ENCODE measurements around the gene FARP1.

The FARP1 gene

DNA sequence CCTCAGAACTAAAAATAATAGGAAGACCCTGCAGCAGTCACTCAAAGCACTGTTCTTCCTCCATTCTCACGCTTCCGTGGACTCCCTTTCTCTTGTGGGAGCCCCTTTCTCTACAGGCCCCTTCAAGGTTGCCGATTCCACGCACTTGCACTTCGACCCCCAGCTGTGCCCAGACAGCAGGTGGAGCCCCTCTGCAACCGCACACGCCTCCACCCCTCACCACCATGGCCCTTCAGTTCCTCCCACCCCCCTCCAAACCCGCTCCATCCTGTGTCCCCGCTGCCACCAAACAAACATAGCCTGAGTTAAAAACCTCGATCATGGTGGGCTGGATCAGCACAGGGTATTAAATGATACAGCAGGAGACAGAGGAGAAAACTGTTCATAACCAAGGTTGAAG is 331.4 kb downstream of the FARP1 start:
- DNase-seq = no peak

DNA sequence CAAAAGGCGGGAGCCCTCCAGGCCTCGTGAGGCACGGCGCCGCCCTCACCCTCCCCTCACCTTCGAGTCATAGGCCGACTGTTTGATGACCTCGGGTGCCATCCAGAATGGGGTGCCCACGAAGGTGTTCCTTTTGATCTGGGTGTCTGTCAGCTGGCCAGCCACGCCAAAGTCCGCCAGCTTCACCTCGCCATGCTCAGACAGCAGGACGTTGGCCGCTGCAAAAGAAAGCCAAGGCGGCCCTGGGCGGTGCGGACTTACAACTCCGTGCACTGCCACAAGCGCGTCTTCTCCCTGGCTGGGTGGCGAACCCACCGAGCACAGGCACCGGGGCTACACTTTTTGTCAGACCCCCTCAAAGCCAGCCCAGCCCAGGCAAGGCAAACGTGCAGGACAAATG is 331.9 kb downstream of the FARP1 start:
- DNase-seq = no peak

DNA sequence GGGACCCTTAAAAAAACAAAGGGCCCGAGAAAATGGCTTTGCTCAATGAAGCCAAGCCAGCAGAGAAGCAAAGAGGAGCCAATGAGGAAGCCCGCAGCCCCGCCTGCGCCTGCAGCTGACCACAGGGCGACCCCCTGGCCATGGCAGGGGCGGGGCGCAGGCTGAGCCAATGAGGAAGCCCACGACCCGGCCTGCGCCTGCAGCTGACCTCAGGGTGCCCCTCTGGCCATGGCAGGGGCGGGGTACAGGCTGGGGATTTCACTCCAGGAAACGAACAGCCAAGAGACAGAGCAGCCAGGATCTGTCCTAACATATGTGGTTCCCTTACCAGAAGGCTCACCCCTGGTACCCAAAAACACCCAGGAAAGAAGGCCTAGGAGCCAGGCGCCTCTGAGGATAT is 332.6 kb downstream of the FARP1 start:
- no peak for DNase-seq

DNA sequence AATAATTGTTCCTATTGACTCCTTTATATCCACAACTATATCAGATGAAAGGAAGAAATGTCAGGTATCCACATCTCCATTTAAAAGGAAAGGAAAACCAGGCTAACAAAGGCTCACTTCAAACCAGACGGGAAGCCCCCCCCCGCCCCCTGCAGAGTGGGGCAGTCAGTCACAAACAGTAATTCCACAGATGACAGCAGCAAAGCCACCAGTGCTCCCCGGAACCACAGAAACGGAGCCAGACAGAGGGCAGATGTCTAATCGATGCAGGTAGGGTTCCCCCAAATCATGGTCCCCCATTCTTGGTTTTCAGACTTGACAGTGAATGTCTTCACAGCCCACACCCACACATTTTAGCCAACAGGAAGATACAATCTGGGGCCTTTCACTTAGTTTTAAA is 333.2 kb downstream of the FARP1 start:
- DNase-seq = peak; percentile 32

DNA sequence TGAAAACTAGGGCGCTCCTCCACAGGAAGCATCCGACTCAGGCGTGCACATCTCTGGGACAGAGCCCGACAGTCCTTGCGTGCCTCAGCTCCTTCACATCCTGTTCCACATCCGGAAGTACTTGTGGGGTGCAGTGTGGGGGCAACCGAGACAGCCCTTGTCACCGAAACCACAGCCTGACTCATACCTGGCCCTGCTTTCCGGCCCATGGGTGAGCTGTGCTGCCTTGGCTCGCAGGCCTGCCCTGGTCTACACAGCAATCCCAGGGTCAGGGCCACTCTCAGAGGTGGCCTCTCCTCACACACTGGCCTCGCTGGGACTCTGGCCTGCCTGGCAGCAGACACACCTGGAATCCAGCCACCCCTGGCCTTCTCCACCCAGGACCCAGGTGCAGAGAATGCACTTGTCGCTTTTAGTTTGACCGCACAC is 333.7 kb downstream of the FARP1 start:
- peak; percentile 77 for DNase-seq

DNA sequence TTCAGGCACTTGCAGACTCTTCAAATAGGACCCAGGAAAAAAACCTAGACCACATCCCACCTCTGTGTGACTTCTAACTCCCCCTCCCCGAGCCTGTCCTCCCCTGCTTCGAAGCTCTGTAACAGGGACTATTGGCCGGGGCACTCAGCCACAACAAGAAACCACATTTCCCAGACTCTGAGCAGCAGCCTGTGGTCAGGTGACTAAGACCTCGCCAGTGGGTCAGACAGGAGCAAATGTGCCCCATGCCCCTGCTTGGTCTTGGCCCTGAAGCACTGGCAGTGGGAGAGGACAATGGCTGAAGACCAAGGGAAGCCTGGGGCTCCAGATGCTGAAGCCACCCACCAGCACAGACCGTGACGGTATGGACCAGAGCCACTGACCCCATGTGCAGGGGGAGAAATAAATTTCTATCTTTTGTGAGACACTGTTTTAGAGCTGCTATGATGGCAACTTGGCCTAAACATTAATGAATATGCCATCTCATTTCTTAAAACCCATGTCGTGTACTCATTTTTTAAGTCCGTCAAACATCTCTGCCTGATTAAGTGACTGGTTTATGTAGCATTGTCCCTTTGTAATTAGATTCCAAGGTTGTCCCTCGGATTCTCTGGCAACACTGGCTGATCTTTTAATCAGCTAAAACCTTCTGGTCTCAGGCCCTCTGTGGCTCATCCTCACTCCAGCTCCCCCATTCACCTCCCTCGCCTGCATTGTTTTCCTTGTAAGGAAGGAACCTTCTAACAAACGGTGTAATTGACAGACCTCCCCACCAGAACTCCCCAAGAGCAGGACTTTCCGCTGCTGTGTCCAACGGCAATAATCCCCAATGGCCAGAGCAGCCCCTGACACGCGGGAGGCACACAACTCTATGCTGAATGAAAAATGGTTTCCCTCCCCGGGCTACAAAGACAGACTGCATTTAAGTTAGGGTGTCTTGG is 335.6 kb downstream of the FARP1 start:
- DNase-seq = no peak

DNA sequence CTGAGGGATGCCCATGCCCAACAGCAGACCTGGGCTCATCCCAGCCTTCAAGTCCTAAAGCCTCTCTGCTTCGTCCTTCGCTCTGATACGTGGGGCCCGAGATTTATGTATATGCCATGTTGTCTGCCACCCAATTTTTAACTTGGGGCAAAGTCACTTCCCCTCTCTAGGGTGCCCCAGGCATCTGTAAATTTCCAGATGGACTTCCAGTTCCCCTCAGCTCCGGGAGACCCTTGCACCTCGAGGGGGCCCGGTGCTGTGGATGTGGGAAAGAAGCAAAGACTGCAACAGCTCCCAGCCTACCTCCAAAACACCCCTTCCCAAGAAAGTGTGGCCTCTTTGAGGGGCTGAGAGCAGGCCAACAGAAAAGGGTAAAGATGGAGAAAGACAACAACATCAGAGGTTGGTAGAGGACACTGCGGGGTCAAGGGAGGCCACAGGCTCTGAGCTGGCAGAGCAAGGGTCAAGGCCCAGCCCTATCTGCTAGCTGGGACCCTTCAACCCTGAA is 336.7 kb downstream of the FARP1 start:
- DNase-seq = no peak

DNA sequence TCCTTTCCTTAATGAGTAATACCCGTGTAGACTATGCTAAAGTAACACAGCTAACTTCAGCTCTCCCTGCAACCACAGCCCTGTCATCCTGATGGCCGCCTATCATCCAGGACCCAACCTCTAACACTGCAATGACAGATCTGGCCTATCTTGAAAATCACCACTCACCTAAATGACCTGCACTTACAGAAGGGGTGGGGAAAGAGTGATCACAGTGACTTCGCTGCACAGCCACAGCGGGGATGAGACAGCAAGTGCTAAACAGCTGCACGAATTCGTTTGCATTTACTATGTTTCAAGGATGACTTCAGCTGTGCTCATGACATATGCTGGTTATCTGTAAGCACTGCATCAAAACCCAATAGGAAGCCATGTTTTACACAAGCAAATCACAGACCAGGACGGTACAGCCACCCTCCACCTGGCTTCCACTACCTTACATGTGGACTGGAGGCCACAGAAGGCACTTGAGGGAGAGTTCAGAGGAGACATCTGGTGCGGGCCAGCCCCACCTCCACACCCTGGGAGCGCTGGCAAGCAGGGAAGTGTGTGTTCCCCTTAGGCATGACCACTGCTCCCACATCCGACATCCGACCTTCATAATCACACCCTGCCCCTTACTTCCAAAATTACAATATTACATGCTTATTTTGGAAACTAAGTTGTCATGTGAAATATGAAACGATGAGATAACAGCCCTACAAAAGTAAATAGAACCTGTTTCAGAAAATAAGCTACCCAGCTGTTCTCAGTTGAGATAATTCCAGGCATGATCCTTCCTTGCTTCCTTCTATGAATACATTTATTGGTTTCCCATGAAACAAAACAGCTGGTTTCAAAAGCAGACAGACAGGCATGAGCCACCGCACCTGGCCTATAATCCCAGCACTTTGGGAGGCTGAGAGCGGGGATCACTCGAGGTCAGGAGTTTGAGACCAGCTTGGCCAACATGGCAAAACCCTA is 338.3 kb downstream of the FARP1 start:
- no peak for DNase-seq

DNA sequence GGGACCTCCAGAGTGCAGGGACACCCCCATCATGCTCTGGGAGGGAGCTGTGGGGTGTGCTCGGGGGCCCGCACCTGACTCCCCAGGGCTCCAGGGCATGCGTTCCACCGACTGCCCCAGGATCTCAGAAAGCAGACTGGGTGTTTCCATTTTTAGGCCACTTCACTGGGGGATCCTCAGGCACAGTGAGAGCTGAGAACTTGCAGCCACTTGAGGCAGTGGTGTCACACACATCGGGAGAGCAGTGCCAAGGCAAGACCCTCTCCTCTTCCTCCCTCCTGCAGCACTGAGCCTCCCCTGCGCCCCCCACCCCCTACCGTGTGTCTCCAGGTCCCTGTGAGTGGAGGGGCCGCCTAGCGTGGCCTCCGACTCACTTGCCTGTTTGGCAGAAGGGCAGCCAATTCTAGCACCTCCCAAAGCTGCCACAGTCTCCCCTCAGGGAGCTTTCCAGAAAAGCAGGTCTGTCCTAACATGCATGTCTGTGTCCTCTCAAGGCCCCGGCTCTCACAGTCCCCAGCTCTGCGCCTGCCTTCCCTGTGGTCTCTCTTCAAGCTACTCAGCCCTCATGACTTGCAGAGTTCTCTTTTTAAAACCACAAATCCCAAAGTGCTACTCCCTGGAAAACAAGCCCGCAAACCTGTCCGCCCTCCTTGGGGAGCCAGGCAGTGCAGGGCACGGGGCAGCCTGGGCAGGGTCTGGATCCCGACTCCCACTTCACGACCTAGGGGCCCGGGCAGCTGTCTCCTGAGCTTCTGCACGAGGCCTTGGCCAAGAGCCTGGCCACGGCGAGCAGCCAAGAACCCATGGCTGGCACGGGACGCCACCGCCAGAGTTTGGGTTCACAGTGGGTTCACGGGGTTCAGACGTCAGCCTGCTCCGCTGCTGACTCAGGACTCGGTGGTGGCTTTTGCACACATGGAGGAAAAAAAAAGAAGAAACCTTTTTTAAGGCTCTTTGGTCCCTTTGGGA is 339.9 kb downstream of the FARP1 start:
- DNase-seq = no peak

DNA sequence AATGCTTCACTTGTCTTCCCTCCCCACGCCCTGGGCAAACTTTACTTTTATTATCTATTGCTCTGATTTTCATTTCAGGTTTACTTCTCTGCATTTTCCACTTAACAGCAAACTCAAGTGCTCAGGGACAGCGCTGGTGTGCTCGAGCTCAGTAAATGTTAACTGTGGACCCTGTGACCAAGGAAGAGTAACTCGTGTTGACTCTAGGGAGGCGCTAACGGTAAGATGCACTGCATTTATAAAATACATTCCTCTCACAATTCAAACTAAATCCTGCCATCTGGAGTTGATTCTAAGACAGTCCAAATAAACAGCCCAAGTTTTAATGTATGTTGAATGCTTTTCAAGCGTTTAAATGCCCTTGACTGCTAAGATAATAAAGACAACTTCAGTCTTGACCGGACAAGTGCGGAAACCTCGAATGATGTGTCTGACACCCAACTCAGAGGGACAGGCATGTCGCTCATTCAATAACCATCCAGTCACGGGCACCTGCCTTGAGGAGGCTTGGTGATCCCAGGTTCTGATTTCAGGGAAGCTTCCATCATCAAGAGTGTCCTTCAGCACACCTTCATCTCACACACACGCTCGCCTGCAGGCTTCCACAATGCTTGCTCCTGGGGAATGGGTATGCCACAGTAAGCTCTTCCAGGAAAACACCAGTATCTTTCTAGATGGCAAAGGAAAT is 340.9 kb downstream of the FARP1 start:
- DNase-seq = no peak

DNA sequence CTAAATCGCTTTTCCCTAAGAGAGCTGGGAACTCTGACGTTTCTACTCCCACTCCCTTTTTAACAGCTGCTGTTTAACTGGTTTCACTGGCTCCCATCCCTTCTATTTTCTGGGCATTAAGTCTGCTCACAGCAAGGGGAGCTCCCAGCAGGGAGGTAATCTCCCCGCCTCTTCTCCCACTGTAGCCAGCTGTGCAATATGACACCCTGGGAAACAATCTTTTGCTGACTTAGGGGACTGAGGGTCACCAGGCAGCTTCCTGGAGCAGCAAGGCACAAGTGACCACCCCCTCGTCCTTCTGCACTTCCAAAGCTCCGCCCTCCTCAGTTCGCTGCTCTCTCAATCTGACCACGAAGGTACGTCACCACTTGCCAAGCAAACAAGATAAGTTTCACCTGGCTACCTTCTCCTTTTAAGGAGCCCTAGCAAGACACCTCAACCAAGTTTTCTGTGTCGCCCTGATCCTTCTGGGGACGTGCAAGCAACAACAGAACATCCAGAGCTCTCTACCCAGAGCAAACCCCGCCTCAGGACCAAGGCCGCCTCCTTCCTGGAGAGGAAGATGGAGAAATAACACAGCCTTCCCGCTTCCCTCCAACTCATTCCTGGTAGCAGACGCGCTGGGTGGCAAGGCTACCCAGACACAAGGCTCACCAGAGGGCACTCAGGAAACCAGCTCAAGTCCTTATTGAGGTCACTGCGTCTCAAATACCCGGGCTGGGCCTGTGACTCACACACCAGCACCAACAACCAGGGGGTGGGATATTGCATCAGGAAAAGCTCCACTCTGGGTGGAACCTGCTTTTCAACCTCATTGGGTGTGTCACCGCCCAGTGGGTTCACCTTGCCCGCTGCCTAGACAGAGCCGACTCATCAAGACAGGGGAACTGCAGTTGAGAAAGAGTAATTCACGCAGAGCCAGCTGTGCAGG is 341.7 kb downstream of the FARP1 start:
- peak; percentile 46 for DNase-seq

DNA sequence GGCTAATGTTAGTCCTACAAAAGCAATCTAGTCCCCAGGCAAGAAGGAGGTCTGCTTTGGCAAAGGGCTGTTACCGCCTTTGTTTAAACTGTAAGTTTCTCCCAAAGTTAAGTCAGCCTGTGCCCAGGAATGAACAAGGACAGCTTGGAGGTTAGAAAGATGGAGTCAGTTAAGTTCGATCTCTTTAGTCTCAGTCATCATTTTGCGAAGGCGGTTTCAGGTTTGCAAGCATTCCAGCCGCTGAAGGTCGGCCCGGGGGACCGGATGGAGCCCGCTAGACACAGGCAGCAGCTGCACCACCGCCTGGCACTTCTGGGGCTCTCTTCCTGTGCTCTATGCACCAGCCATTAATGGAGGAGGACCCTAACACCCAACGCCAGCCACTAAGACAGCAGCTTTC is 342.7 kb downstream of the FARP1 start:
- no peak for DNase-seq

DNA sequence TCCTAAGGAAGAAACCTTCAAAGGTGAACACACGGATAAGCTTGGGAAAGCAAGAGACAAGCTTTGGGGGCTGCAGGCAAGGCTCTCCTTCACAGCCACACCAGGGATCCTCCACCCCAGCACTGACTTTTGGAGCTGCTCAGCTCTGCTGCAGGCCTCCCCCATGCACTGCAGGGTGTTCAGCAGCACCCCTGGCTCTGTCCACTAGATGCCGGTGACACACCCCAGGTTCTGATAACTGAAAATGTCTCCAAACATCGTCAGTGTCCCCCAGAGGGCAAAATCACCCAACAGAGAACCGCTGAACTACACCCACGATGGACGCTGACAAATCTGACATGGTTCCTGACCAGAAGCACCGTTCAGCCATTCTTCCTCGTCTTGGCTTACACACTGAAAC is 343.5 kb downstream of the FARP1 start:
- DNase-seq = no peak

DNA sequence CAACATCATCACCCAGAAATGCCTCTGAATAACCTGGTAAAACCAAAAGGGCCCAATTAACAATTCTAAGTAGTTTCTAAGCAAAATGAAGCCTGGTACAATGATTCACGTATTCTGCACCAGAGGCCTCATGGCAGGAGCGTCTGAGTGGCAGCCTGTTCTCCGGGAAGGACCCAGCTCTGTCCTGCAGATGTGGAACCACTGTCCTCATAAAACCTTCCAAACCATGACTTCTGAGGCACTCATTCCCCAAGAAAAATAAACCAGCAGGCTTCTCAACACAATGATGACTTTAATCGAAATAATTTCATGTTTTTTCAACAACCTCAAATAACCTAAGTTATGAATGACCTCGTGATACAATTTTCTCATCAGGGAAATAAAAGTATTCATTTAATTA is 344.1 kb downstream of the FARP1 start:
- DNase-seq = no peak

DNA sequence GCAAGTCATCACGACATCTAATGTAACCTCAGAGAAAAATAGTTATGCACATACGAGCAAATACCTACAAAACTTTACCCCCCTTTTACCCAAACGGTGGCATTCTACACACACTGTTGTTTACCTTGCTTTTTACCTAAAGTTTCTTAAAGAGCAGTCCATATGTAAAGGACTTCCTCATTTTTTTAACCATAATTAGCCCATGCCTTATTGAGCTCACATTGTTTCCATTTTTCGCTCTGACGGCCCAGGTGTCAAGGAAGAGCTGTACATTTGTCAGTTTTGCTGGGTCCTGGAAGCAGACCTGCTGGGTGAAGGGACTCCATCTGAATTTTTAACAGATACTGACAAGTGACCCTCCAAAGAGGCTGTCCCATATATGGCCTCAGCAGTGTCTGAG is 344.6 kb downstream of the FARP1 start:
- DNase-seq = no peak

DNA sequence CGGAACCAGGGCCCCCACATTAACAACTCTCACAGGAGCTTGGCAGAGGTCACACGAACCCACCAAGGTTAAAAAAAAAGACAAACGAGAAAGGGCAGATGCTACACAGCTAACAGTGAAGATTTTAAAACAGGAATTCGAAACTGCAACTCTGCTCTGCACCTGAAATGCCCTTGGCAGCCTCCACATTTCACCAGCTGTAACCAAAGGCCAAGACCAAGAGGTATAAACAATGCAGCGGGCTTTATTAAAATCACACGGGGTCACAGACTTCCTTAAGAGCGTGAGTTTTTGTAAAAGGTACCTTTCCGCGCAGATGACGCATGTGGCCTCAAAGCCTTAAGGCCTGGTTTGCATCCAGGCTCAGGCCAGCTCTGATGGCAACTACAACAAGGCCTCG is 345.8 kb downstream of the FARP1 start:
- no peak for DNase-seq

DNA sequence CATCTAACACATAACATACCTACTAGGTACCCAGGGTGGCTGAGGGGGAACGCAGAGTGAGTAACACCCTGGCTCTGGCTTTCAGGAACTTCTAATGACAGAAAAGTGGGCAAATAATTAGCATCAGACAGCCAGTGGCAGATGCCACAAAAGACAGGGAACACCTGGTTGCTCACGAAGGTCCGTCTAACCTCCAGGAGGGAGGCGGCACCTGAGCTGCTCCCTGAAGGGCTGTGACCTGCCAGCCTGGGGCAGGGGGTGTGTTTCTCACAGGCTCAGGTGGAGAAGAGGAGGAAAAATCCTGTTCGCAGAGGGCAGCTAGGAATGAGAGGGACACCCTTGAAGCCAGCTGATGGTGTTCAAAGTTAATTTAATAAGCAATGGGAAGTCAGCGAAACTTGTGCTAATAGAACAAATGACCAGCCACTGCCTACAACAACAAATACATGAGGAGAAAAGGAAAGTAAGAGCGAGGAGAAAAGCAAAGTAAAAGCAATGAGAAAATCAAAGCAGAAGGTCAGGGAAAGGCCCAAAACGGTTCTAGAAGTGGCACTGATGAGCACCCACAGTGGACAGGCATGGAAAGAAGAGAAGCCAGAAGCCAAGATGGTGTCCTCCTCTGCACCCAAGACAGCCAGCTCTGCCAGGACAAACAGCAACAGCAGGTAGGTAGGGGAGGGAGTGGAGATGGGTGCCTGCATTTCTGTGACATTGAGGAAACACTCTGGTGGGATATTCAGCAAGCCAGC is 346.7 kb downstream of the FARP1 start:
- no peak for DNase-seq

DNA sequence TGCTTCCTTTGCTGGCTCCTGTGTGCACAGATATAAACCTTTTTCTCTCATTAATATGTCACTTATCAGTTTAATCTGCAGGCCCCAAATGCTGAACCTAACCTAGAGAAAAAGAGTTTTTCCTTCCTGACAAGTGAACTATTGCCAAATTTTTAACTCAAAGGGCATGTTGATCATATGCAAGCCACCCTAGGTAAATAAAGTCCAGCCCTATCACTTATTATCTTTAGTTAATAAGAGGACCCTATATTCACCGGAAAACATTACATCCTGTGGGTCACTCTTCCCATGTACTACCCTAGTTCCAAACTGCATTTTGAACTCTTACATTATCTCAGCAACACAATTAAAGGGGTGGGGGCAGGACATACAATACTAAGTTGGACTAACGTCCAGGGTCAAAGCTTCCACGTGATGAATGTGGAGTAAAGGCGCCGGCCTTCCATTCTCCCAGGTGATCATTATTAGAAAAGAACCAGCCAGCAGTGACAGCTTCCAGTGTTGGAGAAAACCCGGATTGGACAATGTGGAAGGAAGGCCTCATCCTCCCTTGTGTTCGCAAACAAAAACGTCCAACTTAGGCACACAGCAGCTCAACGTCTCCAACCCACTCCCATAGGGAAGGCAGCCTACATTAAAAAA is 347.4 kb downstream of the FARP1 start:
- no peak for DNase-seq

DNA sequence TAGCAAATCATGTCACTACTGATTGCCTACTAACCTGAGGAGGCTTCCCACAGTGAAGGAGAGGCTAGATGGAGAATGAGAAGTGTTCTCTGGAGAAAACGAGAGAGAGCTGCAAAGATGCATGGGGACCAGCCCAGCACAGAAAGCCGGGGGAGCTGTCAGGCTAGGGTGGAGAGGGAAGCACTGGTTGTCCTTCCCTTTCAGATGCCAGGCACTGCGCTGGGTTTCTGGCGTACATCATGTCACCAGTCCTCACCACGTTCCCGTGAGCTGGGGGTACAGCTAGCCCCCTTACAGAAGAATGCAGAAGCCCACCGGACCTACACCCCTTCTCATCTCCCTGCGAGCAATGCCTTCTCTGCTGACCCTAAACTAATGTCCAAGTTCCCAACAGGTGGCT is 348.0 kb downstream of the FARP1 start:
- DNase-seq = no peak
